HCT116 (cell line): ENCODE data around the gene GDNF.

Experiments used
- CEBPB ChIP-seq: IDR thresholded peaks from 2 replicates; pipeline ENCODE4 v1.6.1; 2012; ENCODE audit warnings: low read depth
- EZH2 ChIP-seq: fragments of 200-600 bp; sonication (generic); IDR thresholded peaks from 2 replicates; pipeline ENCODE4 v1.6.1; 2017; ENCODE audit warnings: antibody characterized with exemption, mixed run types
- FOSL1 ChIP-seq: IDR thresholded peaks from 2 replicates; pipeline ENCODE4 v1.6.1; 2012; ENCODE audit warnings: low read depth
- POLR2A ChIP-seq: IDR thresholded peaks from 2 replicates; pipeline ENCODE4 v1.7.0; 2011; ENCODE audit warnings: borderline replicate concordance; ENCODE audit not compliant: insufficient read depth, insufficient read length; ENCODE audit errors: extremely low read depth
- POLR2AphosphoS5 ChIP-seq: IDR thresholded peaks from 2 replicates; pipeline ENCODE4 v1.6.1; 2011; ENCODE audit warnings: mild to moderate bottlenecking, low read depth, low read length, moderate library complexity
- RAD21 ChIP-seq: IDR thresholded peaks from 2 replicates; pipeline ENCODE4 v1.6.1; 2012; ENCODE audit warnings: low read depth, mild to moderate bottlenecking
- SIN3A ChIP-seq: IDR thresholded peaks from 2 replicates; pipeline ENCODE4 v1.6.1; 2012; ENCODE audit warnings: low read depth
- YY1 ChIP-seq: IDR thresholded peaks from 2 replicates; pipeline ENCODE4 v1.6.1; 2011; ENCODE audit warnings: low read length, low read depth, moderate library complexity, mild to moderate bottlenecking; ENCODE audit not compliant: insufficient replicate concordance; ENCODE audit errors: extremely low read depth
- ZNF274 ChIP-seq: fragments of 200-500 bp; sonication (Bioruptor generic); IDR thresholded peaks from 2 replicates; pipeline ENCODE4 v1.6.1; 2014; ENCODE audit warnings: mild to moderate bottlenecking, low read depth, low read length, inconsistent platforms
- TF ChIP-seq, protein P1 (sequence below), 3 experiments: fragments of 200-600 bp in 1 of 3; sonication (generic) in 1 of 3; IDR thresholded peaks in 2 of 3; conservative IDR thresholded peaks in 1 of 3; 2 replicates each; pipeline ENCODE4 v1.5.1; 2012 to 2017; ENCODE audit warnings: low read depth in 2 of 3, low read length in 2 of 3, antibody characterized with exemption in 1 of 3, borderline replicate concordance in 1 of 3, control low read depth in 1 of 3, mild to moderate bottlenecking in 1 of 3, mixed read lengths in 1 of 3, mixed run types in 1 of 3, moderate library complexity in 1 of 3; ENCODE audit not compliant: insufficient read depth in 1 of 3
- TF ChIP-seq, protein P2 (sequence below): IDR thresholded peaks from 2 replicates; pipeline ENCODE4 v1.6.1; 2011; ENCODE audit warnings: mild to moderate bottlenecking, low read length, moderate library complexity; ENCODE audit not compliant: insufficient replicate concordance; ENCODE audit errors: extremely low read depth
- TF ChIP-seq, protein P3 (sequence below): IDR thresholded peaks from 2 replicates; pipeline ENCODE4 v1.6.1; 2012; ENCODE audit warnings: low read depth
- TF ChIP-seq, protein P4 (sequence below): IDR thresholded peaks from 2 replicates; pipeline ENCODE4 v1.6.1; 2012

DNA sequence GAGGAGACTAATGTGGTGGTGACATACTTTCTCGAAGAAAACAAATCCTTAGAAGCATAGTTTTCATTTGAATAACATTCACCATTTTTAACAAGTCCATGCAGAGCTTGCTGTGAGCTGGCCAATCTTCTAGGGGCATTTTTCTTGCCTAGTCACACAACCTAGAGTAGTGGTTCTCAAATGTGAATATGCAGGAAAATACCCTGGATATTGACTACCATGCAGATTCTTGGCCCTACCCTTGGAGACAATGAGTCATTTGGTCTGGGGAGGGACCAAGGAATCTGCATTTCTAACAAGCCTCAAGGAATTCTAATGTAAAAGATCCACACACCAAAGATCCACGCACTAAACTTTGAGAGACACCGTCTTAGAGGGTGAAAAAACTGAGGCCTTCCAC is 23.5 kb downstream of the GDNF start:
- TF ChIP-seq ZNF274: no peak
- TF ChIP-seq, protein P1, sequence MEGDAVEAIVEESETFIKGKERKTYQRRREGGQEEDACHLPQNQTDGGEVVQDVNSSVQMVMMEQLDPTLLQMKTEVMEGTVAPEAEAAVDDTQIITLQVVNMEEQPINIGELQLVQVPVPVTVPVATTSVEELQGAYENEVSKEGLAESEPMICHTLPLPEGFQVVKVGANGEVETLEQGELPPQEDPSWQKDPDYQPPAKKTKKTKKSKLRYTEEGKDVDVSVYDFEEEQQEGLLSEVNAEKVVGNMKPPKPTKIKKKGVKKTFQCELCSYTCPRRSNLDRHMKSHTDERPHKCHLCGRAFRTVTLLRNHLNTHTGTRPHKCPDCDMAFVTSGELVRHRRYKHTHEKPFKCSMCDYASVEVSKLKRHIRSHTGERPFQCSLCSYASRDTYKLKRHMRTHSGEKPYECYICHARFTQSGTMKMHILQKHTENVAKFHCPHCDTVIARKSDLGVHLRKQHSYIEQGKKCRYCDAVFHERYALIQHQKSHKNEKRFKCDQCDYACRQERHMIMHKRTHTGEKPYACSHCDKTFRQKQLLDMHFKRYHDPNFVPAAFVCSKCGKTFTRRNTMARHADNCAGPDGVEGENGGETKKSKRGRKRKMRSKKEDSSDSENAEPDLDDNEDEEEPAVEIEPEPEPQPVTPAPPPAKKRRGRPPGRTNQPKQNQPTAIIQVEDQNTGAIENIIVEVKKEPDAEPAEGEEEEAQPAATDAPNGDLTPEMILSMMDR (IDR thresholded peaks at IDR 0.05 in 2 of 3, conservative IDR thresholded peaks at IDR 0.05 in 1 of 3; ENCODE audit: borderline replicate concordance in 1 of 3, insufficient read depth in 1 of 3, low read depth in 2 of 3, low read length in 2 of 3): no peak
- TF ChIP-seq RAD21: no peak
- TF ChIP-seq, protein P2, sequence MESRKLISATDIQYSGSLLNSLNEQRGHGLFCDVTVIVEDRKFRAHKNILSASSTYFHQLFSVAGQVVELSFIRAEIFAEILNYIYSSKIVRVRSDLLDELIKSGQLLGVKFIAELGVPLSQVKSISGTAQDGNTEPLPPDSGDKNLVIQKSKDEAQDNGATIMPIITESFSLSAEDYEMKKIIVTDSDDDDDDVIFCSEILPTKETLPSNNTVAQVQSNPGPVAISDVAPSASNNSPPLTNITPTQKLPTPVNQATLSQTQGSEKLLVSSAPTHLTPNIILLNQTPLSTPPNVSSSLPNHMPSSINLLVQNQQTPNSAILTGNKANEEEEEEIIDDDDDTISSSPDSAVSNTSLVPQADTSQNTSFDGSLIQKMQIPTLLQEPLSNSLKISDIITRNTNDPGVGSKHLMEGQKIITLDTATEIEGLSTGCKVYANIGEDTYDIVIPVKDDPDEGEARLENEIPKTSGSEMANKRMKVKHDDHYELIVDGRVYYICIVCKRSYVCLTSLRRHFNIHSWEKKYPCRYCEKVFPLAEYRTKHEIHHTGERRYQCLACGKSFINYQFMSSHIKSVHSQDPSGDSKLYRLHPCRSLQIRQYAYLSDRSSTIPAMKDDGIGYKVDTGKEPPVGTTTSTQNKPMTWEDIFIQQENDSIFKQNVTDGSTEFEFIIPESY: no peak
- no peak for TF ChIP-seq YY1
- TF ChIP-seq SIN3A: no peak
- no peak for TF ChIP-seq POLR2A
- TF ChIP-seq, protein P3, sequence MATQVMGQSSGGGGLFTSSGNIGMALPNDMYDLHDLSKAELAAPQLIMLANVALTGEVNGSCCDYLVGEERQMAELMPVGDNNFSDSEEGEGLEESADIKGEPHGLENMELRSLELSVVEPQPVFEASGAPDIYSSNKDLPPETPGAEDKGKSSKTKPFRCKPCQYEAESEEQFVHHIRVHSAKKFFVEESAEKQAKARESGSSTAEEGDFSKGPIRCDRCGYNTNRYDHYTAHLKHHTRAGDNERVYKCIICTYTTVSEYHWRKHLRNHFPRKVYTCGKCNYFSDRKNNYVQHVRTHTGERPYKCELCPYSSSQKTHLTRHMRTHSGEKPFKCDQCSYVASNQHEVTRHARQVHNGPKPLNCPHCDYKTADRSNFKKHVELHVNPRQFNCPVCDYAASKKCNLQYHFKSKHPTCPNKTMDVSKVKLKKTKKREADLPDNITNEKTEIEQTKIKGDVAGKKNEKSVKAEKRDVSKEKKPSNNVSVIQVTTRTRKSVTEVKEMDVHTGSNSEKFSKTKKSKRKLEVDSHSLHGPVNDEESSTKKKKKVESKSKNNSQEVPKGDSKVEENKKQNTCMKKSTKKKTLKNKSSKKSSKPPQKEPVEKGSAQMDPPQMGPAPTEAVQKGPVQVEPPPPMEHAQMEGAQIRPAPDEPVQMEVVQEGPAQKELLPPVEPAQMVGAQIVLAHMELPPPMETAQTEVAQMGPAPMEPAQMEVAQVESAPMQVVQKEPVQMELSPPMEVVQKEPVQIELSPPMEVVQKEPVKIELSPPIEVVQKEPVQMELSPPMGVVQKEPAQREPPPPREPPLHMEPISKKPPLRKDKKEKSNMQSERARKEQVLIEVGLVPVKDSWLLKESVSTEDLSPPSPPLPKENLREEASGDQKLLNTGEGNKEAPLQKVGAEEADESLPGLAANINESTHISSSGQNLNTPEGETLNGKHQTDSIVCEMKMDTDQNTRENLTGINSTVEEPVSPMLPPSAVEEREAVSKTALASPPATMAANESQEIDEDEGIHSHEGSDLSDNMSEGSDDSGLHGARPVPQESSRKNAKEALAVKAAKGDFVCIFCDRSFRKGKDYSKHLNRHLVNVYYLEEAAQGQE: no peak
- TF ChIP-seq EZH2: no peak
- TF ChIP-seq, protein P4, sequence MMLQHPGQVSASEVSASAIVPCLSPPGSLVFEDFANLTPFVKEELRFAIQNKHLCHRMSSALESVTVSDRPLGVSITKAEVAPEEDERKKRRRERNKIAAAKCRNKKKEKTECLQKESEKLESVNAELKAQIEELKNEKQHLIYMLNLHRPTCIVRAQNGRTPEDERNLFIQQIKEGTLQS: no peak
- TF ChIP-seq POLR2AphosphoS5: no peak
- TF ChIP-seq CEBPB: no peak
- TF ChIP-seq FOSL1: no peak
